BLaER1 treated with 17β-estradiol and CSF1 and Interleukin-3, amounts not matched to agents 10 nM and 100 nM (cell line): Measurements from ENCODE around the gene GPNMB.
"Not testable (repeated sequence)": the region's sequence is repeated elsewhere in the genome, so short reads cannot be mapped to it uniquely, and the experiment has no call there.

Source experiments
- H3K27ac ChIP-seq, 11 experiments: shearing (Covaris generic); formaldehyde crosslinking; 2 replicates each; pipeline ENCODE4 v1.8.1; 2022
- H3K27me3 ChIP-seq, 11 experiments: shearing (Covaris generic); formaldehyde crosslinking; 2 replicates each; pipeline ENCODE4 v1.8.1; 2022
- H3K36me3 ChIP-seq, 11 experiments: shearing (Covaris generic); formaldehyde crosslinking; 2 replicates each; pipeline ENCODE4 v1.8.1; 2022
- H3K4me1 ChIP-seq, 10 experiments: shearing (Covaris generic); formaldehyde crosslinking; 2 replicates each; pipeline ENCODE4 v1.8.1; 2022
- H3K4me2 ChIP-seq, 11 experiments: shearing (Covaris generic); formaldehyde crosslinking; 2 replicates each; pipeline ENCODE4 v1.8.1; 2022
- H3K4me3 ChIP-seq, 10 experiments: shearing (Covaris generic); formaldehyde crosslinking; 2 replicates each; pipeline ENCODE4 v1.8.1; 2022
- H3K9ac ChIP-seq, 11 experiments: shearing (Covaris generic); formaldehyde crosslinking; 2 replicates each; pipeline ENCODE4 v1.8.1; 2022
- H3K9me3 ChIP-seq, 11 experiments: shearing (Covaris generic); formaldehyde crosslinking; replicated peaks in 1 of 11; 2 replicates each; pipeline ENCODE4 v1.8.1; 2022
- H4K20me1 ChIP-seq, 11 experiments: shearing (Covaris generic); formaldehyde crosslinking; 2 replicates each; pipeline ENCODE4 v1.8.1; 2022
- Cebpa-rat ChIP-seq, 11 experiments: shearing (Covaris generic); IDR thresholded peaks; 2 replicates each; pipeline ENCODE4 v1.8.1; 2022

The GPNMB gene

DNA sequence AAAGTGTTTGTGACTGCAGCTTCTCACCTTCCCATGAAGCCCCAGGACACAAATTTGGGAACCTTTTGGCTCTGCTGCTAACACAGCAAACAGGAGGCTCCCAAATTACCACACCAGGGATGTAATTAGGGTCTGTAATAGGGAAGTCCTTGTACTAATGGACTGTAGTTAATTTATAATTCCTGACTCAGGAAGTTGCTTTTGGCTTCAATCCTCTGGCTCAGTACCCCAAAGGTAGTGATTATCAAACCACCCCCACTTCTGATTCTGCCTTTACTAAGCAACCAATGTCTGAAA, 48.8 kb downstream of the GPNMB start:
- Histone ChIP-seq H4K20me1 (peaks cover 0 to 6% (median 0%) of the 10 kb centered on the region in 11 experiments; a peak in 3 of 22 replicates), H3K36me3 (peaks cover 0 to 1% (median 0%) of the 10 kb centered on the region in 11 experiments; a peak in 1 of 22 replicates), H3K27me3 (no peaks in the 10 kb centered on the region), H3K4me3 (no peak overlapping the region), H3K4me1 (peaks cover 6 to 19% (median 14%) of the 10 kb centered on the region in 10 experiments), H3K27ac (no peak overlapping the region), H3K4me2 (peak overlapping the region in 7 of 11 experiments; percentile 6 to 41 (median 21); a peak in 8 of 22 replicates), H3K9me3 (no peaks in the 10 kb centered on the region), H3K9ac (no peak overlapping the region)
- TF ChIP-seq Cebpa-rat (IDR thresholded peaks at IDR 0.05) = peak in 1 of 11 experiments; percentile 13; a peak in 1 of 22 replicates

DNA sequence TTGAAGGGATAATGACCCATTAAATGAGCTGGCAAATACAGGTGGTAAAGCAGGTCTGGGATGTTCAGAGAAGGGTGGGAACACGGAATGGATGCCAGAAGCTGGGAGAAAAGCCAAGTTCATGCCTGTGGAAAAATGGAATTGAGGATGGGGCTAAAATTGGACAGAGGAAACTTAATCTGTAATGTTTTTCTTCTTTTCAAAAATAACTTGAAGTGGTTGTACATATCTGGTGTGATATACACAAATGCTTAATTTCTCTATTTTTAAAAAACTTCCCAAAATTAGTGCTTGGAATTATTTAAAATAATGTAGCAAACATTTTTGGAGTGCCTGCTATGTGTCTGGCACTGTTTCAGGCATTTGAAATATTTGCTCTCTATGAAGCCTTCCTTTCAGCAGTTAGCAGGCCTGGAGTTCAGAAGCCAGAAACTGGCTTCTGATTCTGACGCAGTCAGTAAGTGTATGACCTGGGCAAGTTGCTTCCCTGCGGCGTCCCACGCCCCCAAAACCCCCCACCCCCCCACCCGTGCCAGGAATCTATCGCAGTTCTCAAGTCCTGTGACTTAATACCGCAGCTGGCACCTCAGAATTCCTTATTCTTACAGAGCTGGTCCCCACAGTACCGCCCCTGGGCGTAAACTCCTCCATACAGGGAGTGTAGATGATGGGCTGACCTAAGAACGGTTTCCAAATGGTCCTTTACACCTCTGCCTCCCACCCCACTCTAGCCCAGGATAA, 51.7 kb downstream of the GPNMB start:
- peak overlapping the region; percentile 80 to 99 (median 91); a peak in 17 of 20 replicates for H3K4me3 ChIP-seq
- peaks cover 16 to 31% (median 25%) of the 10 kb centered on the region in 11 experiments for H3K36me3 ChIP-seq
- H3K9me3 ChIP-seq = no peaks in the 10 kb centered on the region
- peaks cover 17 to 33% (median 25%) of the 10 kb centered on the region in 10 experiments for H3K4me1 ChIP-seq
- peak overlapping the region in 7 of 11 experiments; percentile 11 to 92 (median 88); a peak in 8 of 22 replicates for H3K9ac ChIP-seq
- peaks cover 0 to 17% (median 4%) of the 10 kb centered on the region in 11 experiments; a peak in 6 of 22 replicates for H4K20me1 ChIP-seq
- peak overlapping the region; percentile 64 to 93 (median 86) for H3K4me2 ChIP-seq
- H3K27me3 ChIP-seq = no peaks in the 10 kb centered on the region
- peak overlapping the region; percentile 72 to 89 (median 82) for H3K27ac ChIP-seq
- no peak for TF ChIP-seq Cebpa-rat (IDR thresholded peaks at IDR 0.05)

DNA sequence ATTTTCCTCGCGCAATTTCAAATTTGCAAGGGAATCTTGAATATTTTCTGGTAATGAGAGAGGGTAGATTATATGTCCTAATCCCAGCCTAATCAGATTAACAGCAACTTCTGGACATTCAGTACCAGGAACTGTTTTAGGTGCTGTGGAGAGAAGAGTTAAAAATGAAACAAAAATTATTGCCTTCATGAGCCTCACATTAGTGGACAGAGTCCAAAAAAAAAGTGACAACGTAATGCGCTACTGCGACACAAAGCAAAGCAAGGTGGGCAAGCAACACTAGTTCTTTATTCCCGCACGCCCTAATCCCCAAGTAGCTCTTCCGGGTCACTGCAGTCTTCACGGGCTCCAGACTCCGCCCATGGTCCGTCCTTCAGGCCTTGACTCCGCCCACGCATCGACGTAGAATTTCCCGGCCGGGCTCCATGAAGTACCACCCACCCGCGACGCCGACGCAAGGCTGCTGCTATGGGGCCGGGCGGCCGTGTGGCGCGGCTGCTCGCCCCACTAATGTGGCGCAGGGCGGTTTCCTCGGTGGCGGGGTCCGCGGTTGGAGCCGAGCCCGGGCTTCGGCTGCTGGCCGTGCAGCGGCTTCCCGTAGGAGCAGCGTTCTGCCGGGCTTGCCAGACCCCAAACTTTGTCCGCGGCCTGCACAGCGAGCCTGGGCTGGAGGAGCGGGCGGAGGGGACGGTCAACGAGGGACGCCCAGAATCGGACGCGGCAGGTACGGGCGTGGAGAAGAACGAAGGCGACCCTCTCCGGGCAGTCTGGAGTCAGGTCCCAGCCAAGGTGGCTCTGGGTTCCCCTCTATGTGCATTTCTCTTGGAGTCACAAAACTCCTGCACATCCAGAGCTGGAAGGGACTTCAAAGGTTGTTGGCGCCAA, 52.6 kb downstream of the GPNMB start, which contains the start of gene MALSU1:
TSS of gene MALSU1 (plus strand) at position 455 of the 885 bp plus-strand sequence. CDS start at position 469, 14 bp downstream.
- H3K9me3 ChIP-seq = 0 out of 22 replicates have a peak, but pooled peaks cover 0 to 3% (median 0%) of the 10 kb centered on the region in 11 experiments
- peaks cover 14 to 30% (median 23%) of the 10 kb centered on the region in 10 experiments for H3K4me1 ChIP-seq
- peak within 1 kb of the TSS; percentile 82 to 94 (median 88) for H3K9ac ChIP-seq
- H3K27me3 ChIP-seq = no peaks in the 10 kb centered on the region
- peak within 1 kb of the TSS; percentile 82 to 95 (median 89) for H3K4me2 ChIP-seq
- H3K36me3 ChIP-seq = peaks cover 24 to 39% (median 33%) of the 10 kb centered on the region in 11 experiments
- peaks cover 0 to 19% (median 5%) of the 10 kb centered on the region in 11 experiments; a peak in 6 of 22 replicates for H4K20me1 ChIP-seq
- peak within 1 kb of the TSS; percentile 80 to 99 (median 91) for H3K4me3 ChIP-seq
- TF ChIP-seq Cebpa-rat (IDR thresholded peaks at IDR 0.05) = no peak
- peak within 1 kb of the TSS; percentile 72 to 89 (median 82) for H3K27ac ChIP-seq

DNA sequence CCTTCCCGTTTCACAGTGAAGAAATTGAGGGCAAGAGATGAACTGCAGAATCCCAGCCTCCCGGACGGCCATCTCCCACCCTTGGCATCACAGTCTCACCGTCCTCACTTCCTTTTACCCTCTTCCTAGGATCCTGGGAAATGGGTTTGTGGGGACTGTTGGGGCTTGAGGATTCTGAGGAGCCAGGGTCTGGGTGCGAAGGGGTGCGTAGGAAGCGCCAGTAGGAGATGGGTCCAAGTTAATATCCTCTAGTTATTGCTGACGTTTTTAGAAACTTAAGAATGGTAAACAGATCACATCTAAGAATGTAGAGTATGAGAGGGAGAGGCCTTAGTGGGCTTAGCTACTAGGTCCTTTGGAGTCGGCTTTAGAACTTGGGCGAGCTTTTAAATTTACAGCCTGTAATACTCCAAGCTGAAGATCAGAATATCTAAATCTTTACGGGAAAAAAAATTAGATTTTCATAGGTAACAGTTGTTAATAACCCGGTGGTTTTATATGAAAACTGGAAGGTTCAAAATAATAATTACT, 53.3 kb downstream of the GPNMB start:
- H3K9me3 ChIP-seq = peaks cover 0 to 5% (median 0%) of the 10 kb centered on the region in 11 experiments; a peak in 3 of 22 replicates
- peak overlapping the region; percentile 80 to 99 (median 91) for H3K4me3 ChIP-seq
- peak overlapping the region; percentile 68 to 89 (median 82) for H3K27ac ChIP-seq
- TF ChIP-seq Cebpa-rat (IDR thresholded peaks at IDR 0.05) = no peak
- peak overlapping the region; percentile 82 to 94 (median 88) for H3K9ac ChIP-seq
- H3K4me1 ChIP-seq = peaks cover 14 to 30% (median 22%) of the 10 kb centered on the region in 10 experiments
- peaks cover 31 to 46% (median 40%) of the 10 kb centered on the region in 11 experiments for H3K36me3 ChIP-seq
- H4K20me1 ChIP-seq = peaks cover 0 to 26% (median 5%) of the 10 kb centered on the region in 11 experiments; a peak in 7 of 22 replicates
- peak overlapping the region; percentile 82 to 95 (median 89) for H3K4me2 ChIP-seq
- no peaks in the 10 kb centered on the region for H3K27me3 ChIP-seq

DNA sequence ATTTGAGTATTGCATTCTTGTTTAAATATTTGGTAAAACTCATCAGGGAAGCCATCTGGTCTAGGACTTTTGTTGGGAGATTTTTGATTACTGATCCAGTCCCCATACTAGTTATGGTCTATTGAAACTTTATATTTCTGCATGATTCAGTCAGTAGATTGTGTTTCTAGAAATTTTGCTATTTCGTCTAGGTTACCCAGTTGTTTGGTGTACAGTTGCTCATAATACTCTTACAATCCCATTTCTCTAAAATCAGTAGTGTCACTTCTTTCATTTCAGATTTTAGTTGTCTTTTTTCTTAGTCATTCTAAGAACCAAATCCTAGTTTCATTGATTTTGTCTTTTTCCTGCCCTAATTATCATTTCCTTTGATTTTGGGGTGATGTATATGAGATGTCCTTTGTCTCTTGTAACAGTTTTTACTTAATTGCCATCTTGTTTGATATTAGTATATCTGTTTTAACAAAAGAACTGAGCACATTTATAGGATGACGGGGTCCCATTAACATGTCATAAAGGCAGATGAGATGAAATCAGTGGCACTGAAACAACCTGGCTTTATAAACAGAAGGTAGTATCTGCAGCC, 60.5 kb downstream of the GPNMB start:
- no peak for TF ChIP-seq Cebpa-rat (IDR thresholded peaks at IDR 0.05)
- Histone ChIP-seq H3K27me3 (no peaks in the 10 kb centered on the region), H3K9me3 (peaks cover 0 to 10% (median 0%) of the 10 kb centered on the region in 11 experiments; a peak in 4 of 22 replicates), H3K27ac (no peak overlapping the region), H3K36me3 (peaks cover 74 to 95% (median 91%) of the 10 kb centered on the region in 11 experiments), H3K9ac (no peak overlapping the region), H3K4me3 (no peak overlapping the region), H4K20me1 (peaks cover 0 to 64% (median 9%) of the 10 kb centered on the region in 11 experiments; a peak in 12 of 22 replicates), H3K4me2 (no peak overlapping the region), H3K4me1 (peaks cover under 1 to 14% (median 6%) of the 10 kb centered on the region in 10 experiments; a peak in 12 of 20 replicates)

DNA sequence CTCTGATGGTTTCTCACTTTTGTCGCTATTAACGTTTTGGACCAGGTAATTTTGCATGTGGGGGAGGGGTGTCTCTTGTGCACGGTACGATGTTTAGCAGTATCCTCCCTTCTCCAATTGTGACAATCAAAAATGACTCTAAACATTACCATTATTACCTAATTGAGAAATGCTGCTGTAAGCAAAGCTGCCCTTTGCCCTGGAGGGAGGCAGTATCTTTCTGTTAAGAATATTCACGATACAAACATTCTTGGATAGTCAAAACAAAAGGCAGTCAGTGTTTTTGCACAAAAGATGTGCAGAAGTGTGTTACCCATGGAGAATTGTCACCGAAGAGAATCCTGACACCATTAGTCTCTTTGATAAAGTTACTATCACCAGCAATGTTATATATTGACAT, 62.2 kb downstream of the GPNMB start:
- no peaks in the 10 kb centered on the region for H3K27me3 ChIP-seq
- no peak overlapping the region for H3K4me2 ChIP-seq
- peaks cover 0 to 49% (median 9%) of the 10 kb centered on the region in 11 experiments; a peak in 12 of 22 replicates for H4K20me1 ChIP-seq
- no peak overlapping the region for H3K9ac ChIP-seq
- no peak overlapping the region for H3K27ac ChIP-seq
- H3K4me1 ChIP-seq = peaks cover 0 to 19% (median 7%) of the 10 kb centered on the region in 10 experiments; a peak in 11 of 20 replicates
- H3K9me3 ChIP-seq = peaks cover 0 to 10% (median 0%) of the 10 kb centered on the region in 11 experiments; a peak in 4 of 22 replicates
- peaks cover 57 to 77% (median 73%) of the 10 kb centered on the region in 11 experiments for H3K36me3 ChIP-seq
- no peak overlapping the region for H3K4me3 ChIP-seq
- TF ChIP-seq Cebpa-rat (IDR thresholded peaks at IDR 0.05) = no peak

DNA sequence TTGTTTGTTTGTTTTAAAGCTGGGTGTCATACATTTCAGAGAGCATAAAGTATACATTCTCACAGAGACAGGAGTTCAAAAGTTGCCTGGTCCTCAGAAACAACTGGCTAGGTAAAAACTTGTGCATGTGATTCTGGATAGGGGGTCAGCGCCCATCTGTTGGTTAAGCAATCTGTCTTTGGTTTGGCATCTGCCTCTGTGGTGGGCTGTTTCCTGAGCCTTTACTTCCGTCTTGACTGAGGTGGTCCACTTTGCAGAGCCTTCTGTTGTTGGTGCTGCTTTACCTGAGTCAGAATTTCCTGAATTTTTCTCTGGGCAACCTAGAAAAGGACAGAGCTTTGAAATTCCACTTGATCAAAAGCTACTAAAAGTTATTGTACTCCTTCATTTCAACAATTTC, 65.6 kb downstream of the GPNMB start:
- H3K4me3 ChIP-seq, H3K27me3 ChIP-seq: not testable (repeated sequence)

DNA sequence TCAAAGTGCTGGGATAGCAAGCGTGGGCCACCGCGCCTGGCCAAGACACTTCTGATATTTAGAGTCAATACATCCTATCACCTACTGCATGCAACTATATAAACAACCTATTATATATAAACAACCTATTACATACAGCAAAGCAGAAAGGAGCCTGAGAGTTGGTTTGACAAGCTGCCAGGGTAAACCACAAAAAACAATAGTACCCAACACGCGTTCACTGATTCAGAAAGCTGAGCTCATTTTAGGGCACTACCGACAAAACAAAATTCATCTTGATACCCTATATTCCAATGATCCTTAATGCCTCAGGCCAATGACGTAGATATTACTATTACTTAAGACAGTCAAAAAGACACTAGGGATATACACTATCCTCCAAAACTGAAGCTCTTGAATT, 68.8 kb downstream of the GPNMB start:
- Histone ChIP-seq H3K4me1 (peaks cover 0 to 19% (median 7%) of the 10 kb centered on the region in 10 experiments; a peak in 11 of 20 replicates), H3K27ac (no peak overlapping the region), H4K20me1 (no peaks in the 10 kb centered on the region), H3K9ac (no peak overlapping the region), H3K27me3 (no peaks in the 10 kb centered on the region), H3K9me3 (0 out of 22 replicates have a peak, but pooled peaks cover 0 to 2% (median 0%) of the 10 kb centered on the region in 11 experiments), H3K36me3 (peaks cover 2 to 17% (median 10%) of the 10 kb centered on the region in 11 experiments; a peak in 17 of 22 replicates), H3K4me2 (no peak overlapping the region; a peak in 1 of 22 replicates), H3K4me3 (no peak overlapping the region)
- no peak for TF ChIP-seq Cebpa-rat (IDR thresholded peaks at IDR 0.05)

More for the DNA sequence above, 65.6 kb downstream of the GPNMB start:
- H3K27ac ChIP-seq, H3K9ac ChIP-seq, H3K9me3 ChIP-seq: not testable (repeated sequence)
- Histone ChIP-seq H3K4me1 (peaks cover 0 to 19% (median 7%) of the 10 kb centered on the region in 10 experiments; a peak in 11 of 20 replicates), H3K36me3 (peaks cover 33 to 49% (median 42%) of the 10 kb centered on the region in 11 experiments), H3K4me2 (peak overlapping the region in 7 of 11 experiments; percentile 14 to 37 (median 26); a peak in 6 of 22 replicates), H4K20me1 (peaks cover 0 to 16% (median 8%) of the 10 kb centered on the region in 11 experiments; a peak in 11 of 22 replicates)
